Measurements from ENCODE around the gene CHRNA4.

DNA sequence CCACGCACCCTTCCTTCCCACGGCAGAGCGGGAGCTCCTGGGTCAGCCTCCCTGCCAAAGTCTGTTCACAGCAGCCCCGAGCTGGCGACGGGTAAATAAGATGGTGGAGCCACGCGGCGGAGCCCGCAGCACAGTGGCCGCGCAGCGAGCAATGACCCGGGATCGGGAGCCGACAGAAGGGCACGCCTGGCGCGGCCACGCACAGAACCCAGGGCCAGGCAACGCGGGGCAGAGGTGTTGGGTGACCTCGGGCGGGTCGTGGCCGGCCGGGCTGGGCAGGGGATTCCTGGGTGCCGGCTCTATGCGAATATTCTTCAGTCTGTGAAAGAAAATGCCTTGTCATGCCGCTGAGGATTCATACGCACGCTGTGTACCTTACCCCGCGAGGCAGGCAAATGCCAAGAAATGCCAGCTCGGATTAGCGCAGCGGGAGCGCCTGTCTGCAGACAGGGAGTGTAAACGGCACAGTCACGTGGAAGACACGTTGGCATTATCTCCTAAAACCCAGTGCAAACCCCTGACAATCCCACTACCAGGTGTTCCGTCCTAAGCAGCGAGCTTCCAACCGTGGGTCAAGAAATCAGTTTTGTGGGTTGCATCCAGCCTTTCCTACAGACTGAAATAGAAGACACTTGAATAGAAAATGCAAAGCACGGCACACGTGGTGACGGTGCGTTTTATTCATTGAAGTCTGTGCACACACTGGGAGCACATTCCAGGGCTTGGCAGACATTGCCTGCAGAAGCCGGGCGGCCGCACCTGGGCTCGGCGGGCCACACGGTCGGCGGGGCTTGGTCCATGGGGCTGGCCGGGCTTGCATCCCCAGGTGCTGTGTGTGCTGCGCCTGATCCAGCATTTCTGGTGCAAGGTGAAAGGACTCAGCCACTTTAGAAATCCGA lies 18.3 kb downstream of the CHRNA4 start:
- TF ChIP-seq, protein P1, sequence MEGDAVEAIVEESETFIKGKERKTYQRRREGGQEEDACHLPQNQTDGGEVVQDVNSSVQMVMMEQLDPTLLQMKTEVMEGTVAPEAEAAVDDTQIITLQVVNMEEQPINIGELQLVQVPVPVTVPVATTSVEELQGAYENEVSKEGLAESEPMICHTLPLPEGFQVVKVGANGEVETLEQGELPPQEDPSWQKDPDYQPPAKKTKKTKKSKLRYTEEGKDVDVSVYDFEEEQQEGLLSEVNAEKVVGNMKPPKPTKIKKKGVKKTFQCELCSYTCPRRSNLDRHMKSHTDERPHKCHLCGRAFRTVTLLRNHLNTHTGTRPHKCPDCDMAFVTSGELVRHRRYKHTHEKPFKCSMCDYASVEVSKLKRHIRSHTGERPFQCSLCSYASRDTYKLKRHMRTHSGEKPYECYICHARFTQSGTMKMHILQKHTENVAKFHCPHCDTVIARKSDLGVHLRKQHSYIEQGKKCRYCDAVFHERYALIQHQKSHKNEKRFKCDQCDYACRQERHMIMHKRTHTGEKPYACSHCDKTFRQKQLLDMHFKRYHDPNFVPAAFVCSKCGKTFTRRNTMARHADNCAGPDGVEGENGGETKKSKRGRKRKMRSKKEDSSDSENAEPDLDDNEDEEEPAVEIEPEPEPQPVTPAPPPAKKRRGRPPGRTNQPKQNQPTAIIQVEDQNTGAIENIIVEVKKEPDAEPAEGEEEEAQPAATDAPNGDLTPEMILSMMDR (IDR thresholded peaks at IDR 0.05), result no peak
- TF ChIP-seq POLR2A (IDR thresholded peaks at IDR 0.05), result no peak

Data from testis (tissue), 2 donors.